Measurements from ENCODE around the gene RRBP1. TPM values are rescaled to one million over a fixed set of nuclear protein-coding genes. Genes with fewer than 3 reads are reported as not detected.

RRBP1 gene
- total RNA-seq, 4 donors from 2014 or later = 33.7 to 57.7 (median 43.2) TPM

DNA sequence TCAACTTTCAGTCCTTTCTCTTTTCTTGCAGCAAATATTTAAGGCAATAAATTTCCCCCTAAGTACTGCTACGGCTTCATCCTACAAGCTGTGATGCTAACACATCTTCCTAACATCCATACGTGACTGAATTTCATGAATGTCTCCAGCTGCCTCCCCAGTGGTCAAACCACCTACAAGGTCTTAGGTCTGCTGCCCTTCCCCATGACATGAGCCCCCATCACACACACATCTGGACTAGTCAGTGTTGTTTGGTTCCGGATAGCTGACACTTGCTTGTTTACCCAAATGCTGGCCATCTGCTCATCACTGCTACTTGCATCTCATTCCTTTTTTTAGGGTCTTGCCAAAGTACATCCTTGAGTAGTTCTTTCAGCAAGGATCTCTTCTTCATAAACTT lies 14.6 kb downstream of the RRBP1 start:
- WGBS, 2 donors = 90 to 97% methylated on average over 3 of the region's 3 CpGs
- intact Hi-C loops (cut with DNase I; ENCODE audit: low total_unique reads) = no loop called here
- no peak overlapping the region for H3K4me3 ChIP-seq (ENCODE audit: low read depth, poor library complexity, severe bottlenecking)
- no peak for DNase-seq (ENCODE audit: low spot score in 2 of 2)
- TF ChIP-seq, protein P1, sequence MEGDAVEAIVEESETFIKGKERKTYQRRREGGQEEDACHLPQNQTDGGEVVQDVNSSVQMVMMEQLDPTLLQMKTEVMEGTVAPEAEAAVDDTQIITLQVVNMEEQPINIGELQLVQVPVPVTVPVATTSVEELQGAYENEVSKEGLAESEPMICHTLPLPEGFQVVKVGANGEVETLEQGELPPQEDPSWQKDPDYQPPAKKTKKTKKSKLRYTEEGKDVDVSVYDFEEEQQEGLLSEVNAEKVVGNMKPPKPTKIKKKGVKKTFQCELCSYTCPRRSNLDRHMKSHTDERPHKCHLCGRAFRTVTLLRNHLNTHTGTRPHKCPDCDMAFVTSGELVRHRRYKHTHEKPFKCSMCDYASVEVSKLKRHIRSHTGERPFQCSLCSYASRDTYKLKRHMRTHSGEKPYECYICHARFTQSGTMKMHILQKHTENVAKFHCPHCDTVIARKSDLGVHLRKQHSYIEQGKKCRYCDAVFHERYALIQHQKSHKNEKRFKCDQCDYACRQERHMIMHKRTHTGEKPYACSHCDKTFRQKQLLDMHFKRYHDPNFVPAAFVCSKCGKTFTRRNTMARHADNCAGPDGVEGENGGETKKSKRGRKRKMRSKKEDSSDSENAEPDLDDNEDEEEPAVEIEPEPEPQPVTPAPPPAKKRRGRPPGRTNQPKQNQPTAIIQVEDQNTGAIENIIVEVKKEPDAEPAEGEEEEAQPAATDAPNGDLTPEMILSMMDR (IDR thresholded peaks at IDR 0.05) = no peak
- TF ChIP-seq POLR2A (IDR thresholded peaks at IDR 0.05) = no peak

DNA sequence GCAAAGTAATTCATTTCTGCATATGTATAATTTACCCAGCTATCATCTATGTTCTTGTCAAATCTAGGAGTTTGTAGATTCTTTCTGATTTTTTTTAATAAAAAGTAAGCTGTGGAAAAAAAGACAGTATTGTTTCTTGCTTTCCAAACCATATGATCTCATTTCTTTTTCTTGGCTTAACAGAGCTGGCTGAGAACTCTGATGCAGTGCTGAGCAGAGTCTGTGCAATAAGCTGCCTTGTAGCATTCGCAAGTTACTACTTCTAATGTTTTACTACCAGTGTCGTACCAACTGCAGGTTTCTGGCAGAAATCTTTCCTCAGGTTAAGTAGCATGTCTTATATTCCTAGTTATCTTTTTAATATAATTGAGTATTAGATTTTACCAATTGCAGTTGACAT lies 15.6 kb downstream of the RRBP1 start:
- 30 to 45% methylated on average over 2 of the region's 2 CpGs for WGBS, 2 donors
- no peak for TF ChIP-seq POLR2A (IDR thresholded peaks at IDR 0.05)
- TF ChIP-seq, protein P1 (IDR thresholded peaks at IDR 0.05) = no peak
- intact Hi-C loops (cut with DNase I; ENCODE audit: low total_unique reads) = no loop called here

DNA sequence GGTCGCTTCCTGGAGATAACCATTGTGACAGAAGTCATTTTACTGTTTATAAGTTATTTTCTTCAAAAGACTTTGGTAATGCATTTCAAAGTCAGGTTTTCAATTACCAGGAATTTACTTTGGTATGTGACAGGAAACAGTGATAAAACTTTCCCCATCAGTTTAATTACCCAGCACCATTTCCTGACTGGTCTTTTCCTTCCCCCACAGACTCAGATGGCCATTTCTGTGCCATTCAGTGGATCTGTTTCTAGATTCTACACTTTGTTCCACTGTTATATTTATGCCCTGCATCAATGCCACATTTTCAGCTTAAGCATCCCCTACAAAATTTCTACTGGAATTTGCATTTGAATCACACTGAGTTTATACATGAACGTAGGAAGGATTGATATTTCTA lies 16.3 kb downstream of the RRBP1 start:
- H3K4me3 ChIP-seq (ENCODE audit: low read depth, poor library complexity, severe bottlenecking) = no peak overlapping the region
- no peak for TF ChIP-seq POLR2A (IDR thresholded peaks at IDR 0.05)
- TF ChIP-seq, protein P1 (IDR thresholded peaks at IDR 0.05) = no peak
- intact Hi-C loops (cut with DNase I; ENCODE audit: low total_unique reads) = no loop called here
- DNase-seq (ENCODE audit: low spot score in 2 of 2) = peak in 1 of 2 donors; percentile 18
- 80 to 88% methylated on average over 2 of the region's 2 CpGs for WGBS, 2 donors

More for the DNA sequence above, 15.6 kb downstream of the RRBP1 start:
- DNase-seq (ENCODE audit: low spot score in 2 of 2) = no peak
- H3K4me3 ChIP-seq (ENCODE audit: low read depth, poor library complexity, severe bottlenecking) = no peak overlapping the region

DNA sequence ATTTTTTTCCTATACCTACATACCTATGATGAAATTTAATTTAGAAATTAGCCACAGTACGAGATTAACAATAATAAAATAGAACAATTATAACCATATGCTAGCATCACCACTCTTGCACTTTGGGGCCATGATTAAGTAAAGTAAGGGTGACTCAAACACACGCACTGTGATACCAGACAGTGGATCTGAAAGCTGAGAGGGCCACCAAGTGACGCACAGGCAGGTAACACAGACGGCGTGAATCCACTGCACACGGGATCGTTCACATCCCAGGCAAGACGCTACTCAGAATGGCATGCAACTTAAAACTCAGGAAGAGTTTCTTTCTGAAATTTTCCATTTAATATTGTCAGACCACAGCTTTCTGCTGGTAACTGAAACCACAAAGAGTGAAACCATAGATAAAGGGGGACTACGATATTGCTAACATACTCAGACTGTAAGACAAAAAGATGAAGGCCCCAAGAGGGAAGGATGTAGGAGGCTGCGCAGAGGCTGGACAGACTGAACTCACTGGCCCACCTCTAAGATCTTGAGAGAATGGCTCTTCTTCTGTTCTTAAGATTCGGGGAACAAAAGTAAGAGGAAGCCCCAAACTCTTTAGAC lies 17.9 kb downstream of the RRBP1 start:
- intact Hi-C loops (cut with DNase I; ENCODE audit: low total_unique reads) = no loop called here
- no peak for DNase-seq (ENCODE audit: low spot score in 2 of 2)
- no peak for TF ChIP-seq POLR2A (IDR thresholded peaks at IDR 0.05)
- TF ChIP-seq, protein P1 (IDR thresholded peaks at IDR 0.05) = no peak
- WGBS, 2 donors = 77 to 82% methylated on average over 11 of the region's 11 CpGs
- H3K4me3 ChIP-seq (ENCODE audit: low read depth, poor library complexity, severe bottlenecking) = no peak overlapping the region

DNA sequence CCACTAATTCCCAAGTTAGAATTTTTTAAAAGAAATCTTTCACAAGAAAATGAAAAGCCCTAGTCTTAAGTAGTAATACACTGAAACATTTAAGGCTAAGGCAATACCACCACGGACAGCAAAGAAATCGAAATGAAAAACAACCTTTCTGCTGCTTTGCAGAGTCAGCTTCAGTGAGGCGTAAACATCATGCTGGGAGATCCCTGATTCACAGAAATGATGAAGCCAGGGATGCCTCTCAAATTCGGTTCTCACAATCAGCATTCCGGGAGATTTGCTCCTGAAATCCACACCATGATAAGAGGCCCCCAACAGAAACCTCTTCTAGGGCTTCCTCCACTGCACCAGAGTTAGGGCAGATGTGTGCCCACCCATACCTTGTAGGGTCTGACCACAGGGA lies 18.6 kb downstream of the RRBP1 start:
- intact Hi-C loops (cut with DNase I; ENCODE audit: low total_unique reads) = no loop called here
- no peak overlapping the region for H3K4me3 ChIP-seq (ENCODE audit: low read depth, poor library complexity, severe bottlenecking)
- TF ChIP-seq POLR2A (IDR thresholded peaks at IDR 0.05) = no peak
- TF ChIP-seq, protein P1 (IDR thresholded peaks at IDR 0.05) = no peak
- 69 to 82% methylated on average over 5 of the region's 5 CpGs for WGBS, 2 donors
- DNase-seq (ENCODE audit: low spot score in 2 of 2) = no peak

DNA sequence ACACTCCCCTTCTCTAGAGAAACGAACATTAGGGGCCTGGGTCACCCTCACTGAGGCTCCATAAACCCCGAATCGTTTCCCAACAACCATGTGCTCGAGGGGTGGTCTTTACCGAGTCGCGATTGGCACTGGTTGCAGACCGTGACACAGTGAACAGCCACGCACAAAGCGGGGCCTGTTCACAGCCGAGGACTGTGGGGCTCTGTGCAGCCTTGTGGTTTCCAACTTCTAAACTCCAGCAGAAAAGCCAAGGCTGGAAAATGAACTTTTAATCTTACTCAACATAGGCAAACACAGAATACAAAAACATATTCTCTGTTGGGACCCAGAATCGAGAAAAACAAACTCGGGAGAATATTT lies 19.0 kb downstream of the RRBP1 start:
- no peak overlapping the region for H3K4me3 ChIP-seq (ENCODE audit: low read depth, poor library complexity, severe bottlenecking)
- no peak for DNase-seq (ENCODE audit: low spot score in 2 of 2)
- 82 to 87% methylated on average over 13 of the region's 13 CpGs for WGBS, 2 donors
- intact Hi-C loops (cut with DNase I; ENCODE audit: low total_unique reads) = no loop called here
- TF ChIP-seq, protein P1 (IDR thresholded peaks at IDR 0.05) = no peak
- TF ChIP-seq POLR2A (IDR thresholded peaks at IDR 0.05) = no peak

Data from lower leg skin (tissue), 4 donors.